GM12874 (cell line): ENCODE data around the gene ZNF536.

Experiments
- CTCF ChIP-seq: IDR thresholded peaks from 2 replicates; pipeline ENCODE4 v1.5.1; 2011; ENCODE audit warnings: low read depth, mild to moderate bottlenecking, control low read depth, low read length, moderate library complexity; ENCODE audit not compliant: insufficient read depth

ZNF536 gene

GRCh38 chr19:30426864-30427263 is 54.7 kb downstream of the ZNF536 start:
- no peak for TF ChIP-seq CTCF

GRCh38 chr19:30428092-30428680 is 56.0 kb downstream of the ZNF536 start:
- TF ChIP-seq CTCF, result no peak

GRCh38 chr19:30428844-30429243 is 56.7 kb downstream of the ZNF536 start:
- no peak for TF ChIP-seq CTCF

- no peak for TF ChIP-seq CTCF
Observed at GRCh38 chr19:30430206-30430734, 58.1 kb downstream of the ZNF536 start.

GRCh38 chr19:30431591-30431990 is 59.4 kb downstream of the ZNF536 start:
- TF ChIP-seq CTCF, result no peak

GRCh38 chr19:30434797-30435594 is 62.8 kb downstream of the ZNF536 start:
- TF ChIP-seq CTCF, result no peak

- no peak for TF ChIP-seq CTCF
Observed at GRCh38 chr19:30437869-30438268, 65.7 kb downstream of the ZNF536 start.
